ENCODE data around the gene PGM3.

The PGM3 gene

DNA sequence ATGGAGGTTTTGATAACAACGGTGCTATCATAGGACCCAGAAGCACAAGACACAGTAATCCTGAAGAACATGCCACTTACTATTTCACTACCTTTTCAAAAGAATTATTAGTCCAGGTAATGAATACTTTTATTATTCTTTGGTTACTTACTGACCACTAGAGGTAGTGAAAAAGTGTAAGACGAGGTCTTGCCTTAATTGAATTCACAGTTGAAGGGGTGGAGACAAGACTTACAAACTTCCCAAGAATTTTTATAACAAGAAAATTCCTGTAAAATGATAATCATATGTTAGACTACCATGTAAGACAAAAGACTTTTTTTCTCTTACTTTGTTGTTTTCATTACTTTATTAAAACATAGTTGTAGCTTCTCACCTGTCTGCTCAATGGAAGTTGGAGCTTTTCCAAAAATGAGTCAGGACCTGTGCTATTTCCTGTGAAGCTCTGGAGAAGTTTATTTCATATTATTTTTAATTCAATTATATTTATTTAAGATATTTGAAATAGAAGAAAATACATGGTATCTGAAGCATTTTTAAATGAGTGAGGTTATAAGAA lies 73.2 kb downstream of the PGM3 start:
- DNase-seq (ENCODE audit: extremely low read depth in 1 of 2, low read depth in 1 of 2), result no peak

DNA sequence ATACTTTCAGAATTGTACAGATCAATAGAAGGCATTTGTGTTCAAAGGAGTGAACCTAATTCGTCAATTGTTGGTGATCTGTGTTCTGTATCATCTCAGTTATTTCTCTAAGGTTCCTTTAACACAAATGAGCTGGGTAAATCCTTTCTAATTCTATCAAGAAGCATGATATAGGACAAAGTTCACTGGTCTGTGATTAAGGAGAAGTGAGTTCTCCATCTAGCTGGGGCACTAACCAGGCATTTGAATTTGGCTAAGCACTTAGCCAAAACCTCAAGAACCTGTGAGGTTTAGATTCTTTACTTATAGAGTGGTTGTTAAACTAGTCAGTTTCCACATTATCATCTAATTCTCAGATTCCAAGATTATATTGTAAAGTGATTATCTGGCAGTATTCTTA lies 75.3 kb downstream of the PGM3 start:
- no peak for DNase-seq (ENCODE audit: extremely low read depth in 1 of 2, low read depth in 1 of 2)
